Panc1 (cell line): ENCODE data around the gene SHROOM3.

Experiments
- CTCF ChIP-seq: fragments of 450-650 bp; IDR thresholded peaks from 2 replicates; pipeline ENCODE4 v1.5.1; 2017; ENCODE audit warnings: mild to moderate bottlenecking
- POLR2AphosphoS5 ChIP-seq: IDR thresholded peaks from 2 replicates; pipeline ENCODE4 v1.6.1; 2012; ENCODE audit warnings: mild to moderate bottlenecking, low read depth, low read length, moderate library complexity
- TCF7L2 ChIP-seq: IDR thresholded peaks from 2 replicates; pipeline ENCODE4 v1.6.1; 2011; ENCODE audit warnings: mild to moderate bottlenecking, low read depth, low read length, inconsistent platforms

GRCh38 chr4:76523593-76523992 is 88.6 kb downstream of the SHROOM3 start:
- TF ChIP-seq CTCF (no peak), POLR2AphosphoS5 (no peak), TCF7L2 (no peak)
